GM12878 (cell line): Measurements from ENCODE around the gene MELTF. TPM values are rescaled to one million over a fixed set of nuclear protein-coding genes. Genes with fewer than 3 reads are reported as not detected.

Experiments used
- ASH2L ChIP-seq: fragments of 300-600, 200-600 bp; sonication (generic); IDR thresholded peaks from 2 replicates; pipeline ENCODE4 v1.6.1; 2017; ENCODE audit warnings: low read depth, mild to moderate bottlenecking, borderline replicate concordance
- BCL11A ChIP-seq: IDR thresholded peaks from 2 replicates; pipeline ENCODE4 v1.6.1; 2011; ENCODE audit warnings: low read depth, low read length
- BCL3 ChIP-seq: IDR thresholded peaks from 2 replicates; pipeline ENCODE4 v1.6.1; 2011; ENCODE audit warnings: borderline replicate concordance, low read depth, mild to moderate bottlenecking, moderate library complexity, low read length; ENCODE audit not compliant: insufficient read depth, poor library complexity, severe bottlenecking
- BHLHE40 ChIP-seq, 2 experiments: fragments of 450-650 bp in 1 of 2; IDR thresholded peaks; 2 replicates each; pipeline ENCODE4 v1.6.1; 2011 to 2017; ENCODE audit warnings: low read depth in 2 of 2, borderline replicate concordance in 1 of 2, improper control_type of control experiment in 1 of 2, low read length in 1 of 2, mild to moderate bottlenecking in 1 of 2
- CHD2 ChIP-seq: IDR thresholded peaks from 2 replicates; pipeline ENCODE4 v1.6.1; 2011; ENCODE audit warnings: low read depth, low read length, improper control_type of control experiment, borderline replicate concordance
- ESRRA ChIP-seq: IDR thresholded peaks from 2 replicates; pipeline ENCODE4 v1.6.1; 2012; ENCODE audit warnings: mild to moderate bottlenecking, low read length, improper control_type of control experiment
- EZH2 ChIP-seq: IDR thresholded peaks from 2 replicates; pipeline ENCODE4 v1.6.1; 2012; ENCODE audit warnings: low read depth, mild to moderate bottlenecking, control low read depth, inconsistent platforms, low read length, borderline replicate concordance; ENCODE audit not compliant: control insufficient read depth
- JUNB ChIP-seq: IDR thresholded peaks from 2 replicates; pipeline ENCODE4 v1.6.1; 2016; ENCODE audit warnings: antibody characterized with exemption, mild to moderate bottlenecking
- MEF2A ChIP-seq: IDR thresholded peaks from 2 replicates; pipeline ENCODE4 v1.6.1; 2011; ENCODE audit warnings: low read depth, mild to moderate bottlenecking, low read length, moderate library complexity; ENCODE audit not compliant: insufficient read depth
- MEF2B ChIP-seq: fragments of 450-650 bp; IDR thresholded peaks from 2 replicates; pipeline ENCODE4 v1.6.1; 2018; ENCODE audit warnings: mild to moderate bottlenecking, moderate library complexity; ENCODE audit not compliant: partially characterized antibody, poor library complexity, severe bottlenecking
- NKRF ChIP-seq: fragments of 450-650 bp; conservative IDR thresholded peaks from 2 replicates; pipeline ENCODE4 v1.6.1; 2017; ENCODE audit warnings: mild to moderate bottlenecking, moderate library complexity
- NR2C1 ChIP-seq: fragments of 450-650 bp; IDR thresholded peaks from 2 replicates; pipeline ENCODE4 v1.6.1; 2017; ENCODE audit warnings: antibody characterized with exemption, mild to moderate bottlenecking, moderate library complexity
- NRF1 ChIP-seq: conservative IDR thresholded peaks from 2 replicates; pipeline ENCODE4 v1.6.1; 2011; ENCODE audit warnings: mild to moderate bottlenecking, low read depth, low read length, improper control_type of control experiment
- POLR2AphosphoS5 ChIP-seq: IDR thresholded peaks from 2 replicates; pipeline ENCODE4 v1.6.1; 2011; ENCODE audit warnings: mild to moderate bottlenecking, low read length, inconsistent platforms
- SPI1 ChIP-seq: IDR thresholded peaks from 2 replicates; pipeline ENCODE4 v1.6.1; 2011; ENCODE audit warnings: low read depth, mild to moderate bottlenecking, low read length, moderate library complexity, borderline replicate concordance; ENCODE audit not compliant: insufficient read depth
- TARDBP ChIP-seq: IDR thresholded peaks from 2 replicates; pipeline ENCODE4 v1.6.1; 2016; ENCODE audit warnings: borderline replicate concordance
- TCF12 ChIP-seq: IDR thresholded peaks from 2 replicates; pipeline ENCODE4 v1.6.1; 2011; ENCODE audit warnings: low read depth, mild to moderate bottlenecking, low read length
- ZBTB40 ChIP-seq: fragments of 450-650 bp; IDR thresholded peaks from 2 replicates; pipeline ENCODE4 v1.6.1; 2016; ENCODE audit warnings: mild to moderate bottlenecking, moderate library complexity, borderline replicate concordance
- ZNF217 ChIP-seq: fragments of 450-650 bp; IDR thresholded peaks from 2 replicates; pipeline ENCODE4 v1.6.1; 2017; ENCODE audit warnings: antibody characterized with exemption, mild to moderate bottlenecking
- ZNF274 ChIP-seq: IDR thresholded peaks from one replicate; pipeline ENCODE4 v1.8.0; 2011; ENCODE audit not compliant: insufficient read length, insufficient read depth
- polyA plus RNA-seq, 11 experiments: library from polyadenylated mRNA; depleted of rRNA in 4 of 11; unstranded in 6 of 11; stranded (reverse) in 5 of 11; fragments of >200 nt; fragmentation: Nextera tagmentation in 4 of 11; fragmentation: Illumina TruSeq in 1 of 11; extraction: Ambion mirVana in 4 of 11; extraction: Trizol in 1 of 11; gene quantifications; 1 replicate in 1 of 11; 2 replicates in 10 of 11; pipeline versions ENCODE4 v1.2.1 to v1.2.3, GENCODE V29; 2011 to 2016; ENCODE audit warnings: inconsistent platforms in 2 of 11, missing spikeins in 2 of 11, low read depth in 1 of 11
- total RNA-seq, 4 experiments: library from RNA; depleted of rRNA in 3 of 4; stranded (reverse); fragments of >200 nt in 3 of 4; fragmentation: Illumina TruSeq in 1 of 4; extraction: Trizol in 1 of 4; gene quantifications; 2 replicates each; pipeline versions ENCODE4 v1.2.1 to v1.2.3, GENCODE V29; 2013 to 2021
- TF ChIP-seq, protein P1 (sequence below): IDR thresholded peaks from 2 replicates; pipeline ENCODE4 v1.6.1; 2012; ENCODE audit warnings: low read length, inconsistent platforms

MELTF gene
- total and polyA plus RNA-seq, 10 of the 15 experiments (the other 5 are each of a cell fraction or from before 2014, with no cell fraction given), result 0.55 to 49.1 (median 11.1) TPM

GRCh38 chr3:197023241-197023997 lies 6.2 kb downstream of the MELTF start (continued):
- TF ChIP-seq ZNF274 (no peak), ZBTB40 (no peak), TCF12 (0 out of 2 replicates have a peak, but pooled peaks have one; percentile 48), CHD2 (peak; percentile 53; the same call in 1 of the 2 replicates), MEF2B (no peak), NR2C1 (no peak), NRF1 (no peak), BCL11A (no peak), TARDBP (no peak), SPI1 (no peak), BHLHE40 (IDR thresholded peaks at IDR 0.05; ENCODE audit: borderline replicate concordance in 1 of 2, low read depth in 2 of 2, low read length in 1 of 2) (peak; percentile 34 to 73; a peak in 3 of 4 replicates), MEF2A (no peak), JUNB (no peak), ZNF217 (no peak), EZH2 (no peak), POLR2AphosphoS5 (no peak; the same call in 1 of the 2 replicates), ASH2L (no peak), NKRF (no peak), BCL3 (peak; percentile 61), ESRRA (no peak)
- TF ChIP-seq, protein P1, sequence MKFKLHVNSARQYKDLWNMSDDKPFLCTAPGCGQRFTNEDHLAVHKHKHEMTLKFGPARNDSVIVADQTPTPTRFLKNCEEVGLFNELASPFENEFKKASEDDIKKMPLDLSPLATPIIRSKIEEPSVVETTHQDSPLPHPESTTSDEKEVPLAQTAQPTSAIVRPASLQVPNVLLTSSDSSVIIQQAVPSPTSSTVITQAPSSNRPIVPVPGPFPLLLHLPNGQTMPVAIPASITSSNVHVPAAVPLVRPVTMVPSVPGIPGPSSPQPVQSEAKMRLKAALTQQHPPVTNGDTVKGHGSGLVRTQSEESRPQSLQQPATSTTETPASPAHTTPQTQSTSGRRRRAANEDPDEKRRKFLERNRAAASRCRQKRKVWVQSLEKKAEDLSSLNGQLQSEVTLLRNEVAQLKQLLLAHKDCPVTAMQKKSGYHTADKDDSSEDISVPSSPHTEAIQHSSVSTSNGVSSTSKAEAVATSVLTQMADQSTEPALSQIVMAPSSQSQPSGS, result no peak
